ENCODE measurements around the gene CDCA4.

CDCA4 gene

GRCh38 chr14:104974665-104975390 is 46.1 kb downstream of the CDCA4 start:
- in situ Hi-C loops (cut with MboI; ENCODE audit: low pct_unique_long_range_greater_than_20kb, low sequenced_read_pairs, unreplicated experiment) = no loop called here
- TF ChIP-seq, protein P1, sequence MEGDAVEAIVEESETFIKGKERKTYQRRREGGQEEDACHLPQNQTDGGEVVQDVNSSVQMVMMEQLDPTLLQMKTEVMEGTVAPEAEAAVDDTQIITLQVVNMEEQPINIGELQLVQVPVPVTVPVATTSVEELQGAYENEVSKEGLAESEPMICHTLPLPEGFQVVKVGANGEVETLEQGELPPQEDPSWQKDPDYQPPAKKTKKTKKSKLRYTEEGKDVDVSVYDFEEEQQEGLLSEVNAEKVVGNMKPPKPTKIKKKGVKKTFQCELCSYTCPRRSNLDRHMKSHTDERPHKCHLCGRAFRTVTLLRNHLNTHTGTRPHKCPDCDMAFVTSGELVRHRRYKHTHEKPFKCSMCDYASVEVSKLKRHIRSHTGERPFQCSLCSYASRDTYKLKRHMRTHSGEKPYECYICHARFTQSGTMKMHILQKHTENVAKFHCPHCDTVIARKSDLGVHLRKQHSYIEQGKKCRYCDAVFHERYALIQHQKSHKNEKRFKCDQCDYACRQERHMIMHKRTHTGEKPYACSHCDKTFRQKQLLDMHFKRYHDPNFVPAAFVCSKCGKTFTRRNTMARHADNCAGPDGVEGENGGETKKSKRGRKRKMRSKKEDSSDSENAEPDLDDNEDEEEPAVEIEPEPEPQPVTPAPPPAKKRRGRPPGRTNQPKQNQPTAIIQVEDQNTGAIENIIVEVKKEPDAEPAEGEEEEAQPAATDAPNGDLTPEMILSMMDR (IDR thresholded peaks at IDR 0.05; ENCODE audit: extremely low read depth, insufficient read depth, missing control alignments) = no peak
- no peak for DNase-seq (ENCODE audit: low spot score)

DNA sequence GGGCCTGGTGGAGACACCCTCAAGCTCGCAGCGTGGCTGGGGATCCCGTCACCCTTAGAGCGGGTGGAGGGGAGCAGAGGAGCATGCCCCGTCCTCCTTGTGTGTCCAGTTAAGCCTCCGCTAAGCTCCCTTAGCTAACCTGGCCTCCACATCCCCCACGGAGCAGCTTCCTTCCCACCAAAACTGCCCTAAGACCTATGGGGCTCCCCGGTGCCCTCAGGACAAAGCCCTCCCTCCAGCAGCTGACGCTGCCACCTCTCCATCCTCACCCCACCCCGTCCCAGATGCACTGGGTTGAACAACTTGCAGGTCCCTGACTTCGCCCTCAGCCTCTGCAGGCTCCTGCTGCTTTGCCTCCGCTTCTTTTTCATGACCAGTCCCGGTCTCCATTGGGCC is 46.7 kb downstream of the CDCA4 start:
- TF ChIP-seq, protein P1 (IDR thresholded peaks at IDR 0.05; ENCODE audit: extremely low read depth, insufficient read depth, missing control alignments) = no peak
- in situ Hi-C loops (cut with MboI; ENCODE audit: low pct_unique_long_range_greater_than_20kb, low sequenced_read_pairs, unreplicated experiment) = no loop called here
- no peak for DNase-seq (ENCODE audit: low spot score)

DNA sequence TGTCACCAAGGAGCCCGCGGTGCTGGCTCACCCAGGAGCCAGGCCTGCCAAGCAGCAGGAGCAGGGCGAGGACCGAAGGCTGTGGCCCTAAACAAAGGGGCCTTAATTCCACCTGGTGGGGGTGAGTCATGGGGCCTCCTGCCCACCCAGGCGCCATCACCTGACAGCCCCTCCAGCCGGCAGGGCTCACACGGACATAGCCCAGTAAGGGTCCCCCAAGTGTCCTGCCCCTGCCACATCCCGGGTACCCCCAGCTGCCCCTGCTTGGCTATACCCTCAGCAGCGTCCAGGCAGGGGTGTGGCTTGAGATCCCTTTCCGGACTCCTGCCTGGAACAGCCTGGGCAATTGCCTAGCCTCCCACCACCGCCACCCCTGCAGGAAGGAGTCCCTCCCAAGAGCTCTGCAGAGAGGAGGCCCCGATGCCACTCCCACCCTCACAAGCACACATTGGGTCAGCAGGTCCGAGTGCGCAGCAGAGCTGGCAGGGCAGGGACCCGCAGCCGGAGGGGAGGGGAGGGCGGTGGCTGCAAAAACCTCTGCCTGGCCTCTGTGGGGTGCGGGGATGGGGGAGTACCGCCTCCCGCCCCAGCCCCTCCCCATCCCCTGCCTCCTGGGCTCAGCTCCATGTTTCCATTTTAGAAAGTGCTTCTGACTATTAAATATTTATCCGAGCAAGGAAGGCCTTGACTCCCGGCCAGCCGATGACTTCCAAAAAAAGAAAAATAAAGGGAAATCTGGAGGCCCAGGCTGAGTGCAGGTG is 47.3 kb downstream of the CDCA4 start:
- TF ChIP-seq, protein P1 (IDR thresholded peaks at IDR 0.05; ENCODE audit: extremely low read depth, insufficient read depth, missing control alignments) = no peak
- in situ Hi-C loops (cut with MboI; ENCODE audit: low pct_unique_long_range_greater_than_20kb, low sequenced_read_pairs, unreplicated experiment) = no loop called here
- DNase-seq (ENCODE audit: low spot score) = no peak

- TF ChIP-seq, protein P1 (IDR thresholded peaks at IDR 0.05; ENCODE audit: extremely low read depth, insufficient read depth, missing control alignments) = no peak
- in situ Hi-C loops (cut with MboI; ENCODE audit: low pct_unique_long_range_greater_than_20kb, low sequenced_read_pairs, unreplicated experiment) = no loop called here
Measured at GRCh38 chr14:104973135-104973384, 47.8 kb downstream of the CDCA4 start.

GRCh38 chr14:104972301-104973134 is 48.4 kb downstream of the CDCA4 start:
- no peak for DNase-seq (ENCODE audit: low spot score)
- in situ Hi-C loops (cut with MboI; ENCODE audit: low pct_unique_long_range_greater_than_20kb, low sequenced_read_pairs, unreplicated experiment) = no loop called here
- TF ChIP-seq, protein P1 (IDR thresholded peaks at IDR 0.05; ENCODE audit: extremely low read depth, insufficient read depth, missing control alignments) = no peak

More at GRCh38 chr14:104973135-104973384, 47.8 kb downstream of the CDCA4 start:
- DNase-seq (ENCODE audit: low spot score) = no peak

DNA sequence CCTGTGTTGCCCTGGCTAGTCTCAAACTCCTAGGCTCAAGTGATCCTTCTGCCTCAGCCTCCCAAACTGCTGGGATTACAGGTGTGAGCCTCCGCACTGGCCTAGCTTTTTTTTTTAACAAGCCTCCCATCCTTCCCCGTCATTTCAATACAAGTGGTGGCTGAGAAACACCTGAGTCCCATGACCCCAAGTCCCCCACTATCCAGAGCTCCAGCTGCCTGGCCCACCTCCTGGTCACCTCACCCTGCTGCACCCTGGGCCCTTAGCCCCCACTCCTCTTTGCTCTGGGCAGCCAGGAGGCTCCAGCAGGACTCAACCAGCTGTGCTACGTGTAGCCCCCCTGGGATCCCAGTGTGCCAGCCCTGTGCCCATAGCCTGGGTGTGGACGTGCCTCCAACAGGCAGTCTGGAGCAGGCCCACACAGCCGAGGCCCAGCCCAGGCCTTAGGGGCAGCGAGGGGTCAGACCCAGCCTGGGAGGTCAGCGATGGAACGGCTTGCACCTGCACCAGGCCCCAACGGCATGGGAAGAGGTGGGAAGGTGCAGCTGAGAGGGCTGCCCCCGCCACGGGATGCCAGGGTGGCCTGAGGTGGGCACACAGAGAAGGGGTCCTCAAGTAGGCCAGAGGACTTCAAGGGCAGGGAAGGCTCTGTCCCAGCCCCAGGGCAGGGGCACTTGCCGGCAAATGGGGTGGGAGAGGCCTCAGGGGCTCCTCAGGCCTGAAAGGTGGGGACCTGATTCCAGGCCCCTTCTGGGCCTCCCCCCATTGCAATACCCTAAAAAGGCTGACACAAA is 49.2 kb downstream of the CDCA4 start:
- in situ Hi-C loops (cut with MboI; ENCODE audit: low pct_unique_long_range_greater_than_20kb, low sequenced_read_pairs, unreplicated experiment) = no loop called here
- TF ChIP-seq, protein P1 (IDR thresholded peaks at IDR 0.05; ENCODE audit: extremely low read depth, insufficient read depth, missing control alignments) = no peak

More for the DNA sequence above, 49.2 kb downstream of the CDCA4 start:
- no peak for DNase-seq (ENCODE audit: low spot score)
